Spleen (tissue), 7 donors: ENCODE data around the gene YIPF3.

Source experiments
- CTCF ChIP-seq, 11 experiments: fragments of 200-600 bp in 7 of 11; fragments of 450-650 bp in 4 of 11; sonication (generic) in 4 of 11; IDR thresholded peaks in 8 of 11; conservative IDR thresholded peaks in 3 of 11; 1 replicate in 7 of 11; 2 replicates in 4 of 11; pipeline versions ENCODE4 v1.4.0 to v1.8.0; 2016 to 2021; ENCODE audit warnings: antibody characterized with exemption in 11 of 11, inconsistent platforms in 4 of 11, mild to moderate bottlenecking in 1 of 11
- POLR2A ChIP-seq, 3 donors: fragments of 450-650 bp; IDR thresholded peaks; one replicate each; pipeline ENCODE4 v1.5.1; 2017; ENCODE audit warnings: antibody characterized with exemption in 3 of 3, mild to moderate bottlenecking in 1 of 3
- POLR2AphosphoS5 ChIP-seq, 3 donors: sonication (generic); formaldehyde crosslinking; IDR thresholded peaks; one replicate each; pipeline ENCODE4 v1.5.1; 2017; ENCODE audit warnings: antibody characterized with exemption in 3 of 3
- donor health status: DM: no; HTN: no; CAD: no; lungs with moderate emphysema.
- donor health status: DM: no; HTN: no; CAD: no.
- donor health status: DM: no; HTN: no; CAD: no.

GRCh38 chr6:43516367-43516696, 394 bp downstream of the YIPF3 start:
- TF ChIP-seq CTCF (IDR thresholded peaks at IDR 0.05 in 8 of 11, conservative IDR thresholded peaks at IDR 0.05 in 3 of 11) (no peak), POLR2AphosphoS5 (IDR thresholded peaks at IDR 0.05) (no peak), POLR2A (IDR thresholded peaks at IDR 0.05) (no peak)
